ENCODE results near the gene CLSTN2. TPM values are rescaled to one million over a fixed set of nuclear protein-coding genes. Genes with fewer than 3 reads are reported as not detected.

Gene CLSTN2
- total RNA-seq, 1 donor from 2014 or later, result 16.0 TPM

- Histone ChIP-seq H3K27ac (no peak overlapping the region), H3K4me3 (no peak overlapping the region), H3K9me3 (no peaks in the 10 kb centered on the region), H3K27me3 (no peaks in the 10 kb centered on the region), H3K36me3 (no peaks in the 10 kb centered on the region), H3K4me1 (no peaks in the 10 kb centered on the region)
- DNase-seq (ENCODE audit: extremely low spot score in 2 of 2), result no peak
- no peak for TF ChIP-seq POLR2AphosphoS5 (IDR thresholded peaks at IDR 0.05; ENCODE audit: insufficient read depth in 1 of 2, low read depth in 1 of 2)
- no peak for TF ChIP-seq POLR2A (IDR thresholded peaks at IDR 0.05)
- no peak for TF ChIP-seq CTCF (IDR thresholded peaks at IDR 0.05)
- intact Hi-C loops (cut with DNase I), result no loop called here
These were observed 637.3 kb downstream of the CLSTN2 start for GRCh38 chr3:140572334-140572733.

GRCh38 chr3:140573011-140573410 is 638.0 kb downstream of the CLSTN2 start:
- no peak for TF ChIP-seq POLR2A (IDR thresholded peaks at IDR 0.05)
- no peak for TF ChIP-seq CTCF (IDR thresholded peaks at IDR 0.05)
- TF ChIP-seq POLR2AphosphoS5 (IDR thresholded peaks at IDR 0.05; ENCODE audit: insufficient read depth in 1 of 2, low read depth in 1 of 2), result no peak
- no peak overlapping the region for H3K4me3 ChIP-seq
- H3K9me3 ChIP-seq, result no peaks in the 10 kb centered on the region
- intact Hi-C loops (cut with DNase I), result no loop called here
- no peaks in the 10 kb centered on the region for H3K27me3 ChIP-seq
- DNase-seq (ENCODE audit: extremely low spot score in 2 of 2), result no peak
- H3K27ac ChIP-seq, result no peak overlapping the region
- H3K4me1 ChIP-seq, result no peaks in the 10 kb centered on the region
- no peaks in the 10 kb centered on the region for H3K36me3 ChIP-seq

GRCh38 chr3:140574375-140574774 is 639.4 kb downstream of the CLSTN2 start:
- H3K9me3 ChIP-seq, result no peaks in the 10 kb centered on the region
- no peaks in the 10 kb centered on the region for H3K36me3 ChIP-seq
- no peak overlapping the region for H3K27ac ChIP-seq
- TF ChIP-seq POLR2AphosphoS5 (IDR thresholded peaks at IDR 0.05; ENCODE audit: insufficient read depth in 1 of 2, low read depth in 1 of 2), result no peak
- TF ChIP-seq CTCF (IDR thresholded peaks at IDR 0.05), result no peak
- H3K4me3 ChIP-seq, result no peak overlapping the region
- DNase-seq (ENCODE audit: extremely low spot score in 2 of 2), result no peak
- H3K4me1 ChIP-seq, result no peaks in the 10 kb centered on the region
- H3K27me3 ChIP-seq, result no peaks in the 10 kb centered on the region
- intact Hi-C loops (cut with DNase I), result no loop called here

- TF ChIP-seq POLR2AphosphoS5 (IDR thresholded peaks at IDR 0.05; ENCODE audit: insufficient read depth in 1 of 2, low read depth in 1 of 2) (no peak), POLR2A (IDR thresholded peaks at IDR 0.05) (no peak), CTCF (IDR thresholded peaks at IDR 0.05) (no peak)
- no peak for DNase-seq (ENCODE audit: extremely low spot score in 2 of 2)
These were observed 641.5 kb downstream of the CLSTN2 start for GRCh38 chr3:140576449-140576848.

GRCh38 chr3:140577911-140578310 is 642.9 kb downstream of the CLSTN2 start:
- Histone ChIP-seq H3K36me3 (no peaks in the 10 kb centered on the region), H3K4me3 (no peak overlapping the region), H3K27me3 (no peaks in the 10 kb centered on the region), H3K27ac (no peak overlapping the region), H3K9me3 (no peaks in the 10 kb centered on the region), H3K4me1 (no peaks in the 10 kb centered on the region)
- intact Hi-C loops (cut with DNase I), result no loop called here
- TF ChIP-seq CTCF (IDR thresholded peaks at IDR 0.05), result no peak
- TF ChIP-seq POLR2A (IDR thresholded peaks at IDR 0.05), result no peak
- TF ChIP-seq POLR2AphosphoS5 (IDR thresholded peaks at IDR 0.05; ENCODE audit: insufficient read depth in 1 of 2, low read depth in 1 of 2), result no peak
- no peak for DNase-seq (ENCODE audit: extremely low spot score in 2 of 2)

More at GRCh38 chr3:140576449-140576848, 641.5 kb downstream of the CLSTN2 start:
- Histone ChIP-seq H3K4me3 (no peak overlapping the region), H3K27me3 (no peaks in the 10 kb centered on the region), H3K4me1 (no peaks in the 10 kb centered on the region), H3K36me3 (no peaks in the 10 kb centered on the region), H3K9me3 (no peaks in the 10 kb centered on the region), H3K27ac (no peak overlapping the region)
- intact Hi-C loops (cut with DNase I), result no loop called here

Measured in vagina (tissue), 2 donors.